ENCODE measurements around the gene THSD4. TPM values are rescaled to one million over a fixed set of nuclear protein-coding genes. Genes with fewer than 3 reads are reported as not detected.

The THSD4 gene
- polyA plus RNA-seq, 1 donor (not counting 4 experiments of a cell fraction or from before 2014, with no cell fraction given): 24.5 TPM

DNA sequence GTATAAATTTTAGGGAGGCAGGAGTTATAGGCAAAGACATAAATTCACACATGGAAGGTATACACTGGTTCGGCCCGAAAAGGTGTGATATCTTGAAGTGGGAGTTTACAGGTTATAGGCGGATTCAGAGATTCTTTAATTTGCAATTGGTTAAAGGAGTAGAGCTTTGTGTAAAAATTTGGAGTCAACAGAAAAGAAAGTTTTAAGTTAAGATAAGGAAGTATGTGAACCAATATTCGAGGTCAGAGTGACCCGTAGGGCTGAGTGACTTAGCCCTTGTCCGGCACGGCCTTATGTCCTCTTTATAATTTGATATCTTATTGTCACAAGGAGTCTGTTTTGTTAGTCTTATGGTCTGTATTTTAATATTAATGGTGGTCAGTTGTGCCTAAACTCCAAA, 10.6 kb upstream of the THSD4 start:
- Histone ChIP-seq H2AFZ (ENCODE audit: control insufficient read depth, low read length) (no peak overlapping the region), H3K79me2 (ENCODE audit: control insufficient read depth, insufficient read depth, low read length) (peaks cover 9% of the 10 kb centered on the region), H3K4me2 (ENCODE audit: control insufficient read depth, extremely low read depth, insufficient read depth, low read depth, low read length) (no peak overlapping the region), H3K9ac (ENCODE audit: control insufficient read depth, extremely low read depth, insufficient read depth, low read length) (no peak overlapping the region), H3K27me3 (ENCODE audit: control insufficient read depth, extremely low read depth, insufficient read depth, low read length) (no peaks in the 10 kb centered on the region), H4K20me1 (ENCODE audit: control insufficient read depth, extremely low read depth, insufficient read depth, low read length) (no peaks in the 10 kb centered on the region), H3K4me1 (ENCODE audit: control insufficient read depth, extremely low read depth, insufficient read depth, low read length) (peaks cover 35% of the 10 kb centered on the region), H3K4me3 (ENCODE audit: control insufficient read depth in 2 of 3, extremely low read depth in 1 of 3, insufficient read depth in 2 of 3, low read depth in 1 of 3, low read length in 3 of 3) (no peak overlapping the region), H3K9me3 (ENCODE audit: control insufficient read depth, low read depth, low read length) (peaks cover under 1% of the 10 kb centered on the region), H3K36me3 (ENCODE audit: control insufficient read depth in 2 of 2, extremely low read depth in 1 of 2, insufficient read depth in 2 of 2, low read length in 2 of 2) (peaks cover 0 to 4% of the 10 kb centered on the region in 2 experiments), H3K27ac (ENCODE audit: control insufficient read depth, insufficient read depth, low read length) (no peak overlapping the region), H3K9me1 (ENCODE audit: control insufficient read depth, extremely low read depth, insufficient read depth, low read length) (no peaks in the 10 kb centered on the region)
- FAIRE-seq: no peak
- dilution Hi-C loops (cut with MboI; ENCODE audit: extremely low pct_ligation_motif_present, low sequenced_read_pairs): no loop called here
- DNase-seq (ENCODE audit: low read depth, low spot score): no peak
- TF ChIP-seq EZH2 (IDR thresholded peaks at IDR 0.05; ENCODE audit: low read length): no peak
- TF ChIP-seq, protein P1, sequence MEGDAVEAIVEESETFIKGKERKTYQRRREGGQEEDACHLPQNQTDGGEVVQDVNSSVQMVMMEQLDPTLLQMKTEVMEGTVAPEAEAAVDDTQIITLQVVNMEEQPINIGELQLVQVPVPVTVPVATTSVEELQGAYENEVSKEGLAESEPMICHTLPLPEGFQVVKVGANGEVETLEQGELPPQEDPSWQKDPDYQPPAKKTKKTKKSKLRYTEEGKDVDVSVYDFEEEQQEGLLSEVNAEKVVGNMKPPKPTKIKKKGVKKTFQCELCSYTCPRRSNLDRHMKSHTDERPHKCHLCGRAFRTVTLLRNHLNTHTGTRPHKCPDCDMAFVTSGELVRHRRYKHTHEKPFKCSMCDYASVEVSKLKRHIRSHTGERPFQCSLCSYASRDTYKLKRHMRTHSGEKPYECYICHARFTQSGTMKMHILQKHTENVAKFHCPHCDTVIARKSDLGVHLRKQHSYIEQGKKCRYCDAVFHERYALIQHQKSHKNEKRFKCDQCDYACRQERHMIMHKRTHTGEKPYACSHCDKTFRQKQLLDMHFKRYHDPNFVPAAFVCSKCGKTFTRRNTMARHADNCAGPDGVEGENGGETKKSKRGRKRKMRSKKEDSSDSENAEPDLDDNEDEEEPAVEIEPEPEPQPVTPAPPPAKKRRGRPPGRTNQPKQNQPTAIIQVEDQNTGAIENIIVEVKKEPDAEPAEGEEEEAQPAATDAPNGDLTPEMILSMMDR (optimal IDR thresholded peaks at IDR 0.05 in 1 of 3, IDR thresholded peaks at IDR 0.05 in 1 of 3, conservative IDR thresholded peaks at IDR 0.05 in 1 of 3; ENCODE audit: extremely low read depth in 1 of 3, insufficient read depth in 2 of 3, low read length in 3 of 3): no peak

DNA sequence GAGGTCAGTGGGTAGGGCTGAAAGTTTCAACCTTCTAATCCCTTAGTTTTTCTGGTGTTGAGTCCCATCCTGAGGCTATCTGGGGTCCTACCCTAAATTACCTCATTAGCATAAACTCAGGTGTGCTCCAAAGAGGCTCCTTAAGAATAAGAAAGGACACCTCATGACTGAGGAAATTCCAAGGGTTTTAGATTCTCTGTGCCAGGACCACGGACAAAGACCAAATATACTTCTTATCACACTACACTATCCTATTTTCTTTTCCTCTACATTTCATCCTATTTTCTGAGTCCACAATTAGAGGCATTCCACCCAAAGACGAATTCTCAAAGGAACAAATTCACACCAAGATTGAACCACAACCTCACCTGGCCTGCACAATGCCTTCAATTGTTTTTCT, 9.8 kb upstream of the THSD4 start:
- no peak overlapping the region for H2AFZ ChIP-seq (ENCODE audit: control insufficient read depth, low read length)
- dilution Hi-C loops (cut with MboI; ENCODE audit: extremely low pct_ligation_motif_present, low sequenced_read_pairs): no loop called here
- H3K27ac ChIP-seq (ENCODE audit: control insufficient read depth, insufficient read depth, low read length): no peak overlapping the region
- peaks cover 35% of the 10 kb centered on the region for H3K4me1 ChIP-seq (ENCODE audit: control insufficient read depth, extremely low read depth, insufficient read depth, low read length)
- FAIRE-seq (no peak), DNase-seq (ENCODE audit: low read depth, low spot score) (no peak)
- H3K27me3 ChIP-seq (ENCODE audit: control insufficient read depth, extremely low read depth, insufficient read depth, low read length): no peaks in the 10 kb centered on the region
- no peaks in the 10 kb centered on the region for H3K36me3 ChIP-seq (ENCODE audit: control insufficient read depth in 2 of 2, extremely low read depth in 1 of 2, insufficient read depth in 2 of 2, low read length in 2 of 2)
- H3K9me1 ChIP-seq (ENCODE audit: control insufficient read depth, extremely low read depth, insufficient read depth, low read length): no peaks in the 10 kb centered on the region
- no peaks in the 10 kb centered on the region for H4K20me1 ChIP-seq (ENCODE audit: control insufficient read depth, extremely low read depth, insufficient read depth, low read length)
- H3K9me3 ChIP-seq (ENCODE audit: control insufficient read depth, low read depth, low read length): no peaks in the 10 kb centered on the region
- no peak overlapping the region for H3K4me3 ChIP-seq (ENCODE audit: control insufficient read depth in 2 of 3, extremely low read depth in 1 of 3, insufficient read depth in 2 of 3, low read depth in 1 of 3, low read length in 3 of 3)
- H3K79me2 ChIP-seq (ENCODE audit: control insufficient read depth, insufficient read depth, low read length): peaks cover 3% of the 10 kb centered on the region
- no peak overlapping the region for H3K9ac ChIP-seq (ENCODE audit: control insufficient read depth, extremely low read depth, insufficient read depth, low read length)
- TF ChIP-seq EZH2 (IDR thresholded peaks at IDR 0.05; ENCODE audit: low read length): no peak
- TF ChIP-seq, protein P1 (optimal IDR thresholded peaks at IDR 0.05 in 1 of 3, IDR thresholded peaks at IDR 0.05 in 1 of 3, conservative IDR thresholded peaks at IDR 0.05 in 1 of 3; ENCODE audit: extremely low read depth in 1 of 3, insufficient read depth in 2 of 3, low read length in 3 of 3): no peak
- H3K4me2 ChIP-seq (ENCODE audit: control insufficient read depth, extremely low read depth, insufficient read depth, low read depth, low read length): no peak overlapping the region
